ENCODE measurements around the gene MTURN.
"Not testable (repeated sequence)": the region's sequence is repeated elsewhere in the genome, so short reads cannot be mapped to it uniquely, and the experiment has no call there.

MTURN gene

DNA sequence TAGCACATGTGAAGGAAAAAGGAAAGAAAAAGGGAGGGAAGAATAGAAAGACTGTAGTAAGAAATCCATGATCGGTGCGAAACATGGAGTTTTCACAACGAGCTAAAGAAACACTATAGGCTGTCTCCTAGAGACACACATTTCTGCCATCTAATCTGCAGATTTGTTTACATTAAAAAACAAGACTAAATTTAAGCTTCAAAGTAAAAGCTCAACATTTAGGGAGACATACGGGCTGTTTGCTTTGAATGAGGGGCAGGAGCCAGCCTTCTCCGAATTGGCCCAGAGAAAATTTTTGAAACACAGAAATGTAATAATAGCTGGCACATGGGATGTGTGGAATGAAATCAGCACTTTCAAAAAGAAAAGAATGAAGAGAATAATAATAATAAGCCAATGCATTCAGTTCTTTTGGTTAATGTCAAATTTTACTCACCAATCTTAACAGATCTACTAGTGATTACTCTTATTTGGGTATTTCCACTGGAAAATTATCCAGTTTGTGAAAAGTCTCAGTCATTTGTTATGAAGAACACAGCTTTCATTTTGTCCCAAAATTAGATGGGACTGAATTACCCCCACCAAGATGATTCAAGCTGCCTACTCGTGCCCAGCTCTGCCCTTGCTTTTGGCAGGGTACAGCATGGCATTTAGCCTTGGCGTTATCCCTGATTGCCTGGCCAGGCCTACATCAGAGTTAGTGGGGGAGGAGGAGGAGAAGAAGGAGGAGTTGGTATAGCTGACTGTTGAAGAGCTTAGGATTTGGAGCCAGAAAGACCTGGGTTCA is 47.1 kb downstream of the MTURN start:
- DNase-seq: no peak

GRCh38 chr7:30182814-30183213 is 48.0 kb downstream of the MTURN start:
- DNase-seq: no peak

GRCh38 chr7:30183749-30184369 is 49.1 kb downstream of the MTURN start:
- no peak for DNase-seq

GRCh38 chr7:30184791-30185487 is 50.2 kb downstream of the MTURN start:
- DNase-seq: no peak

DNA sequence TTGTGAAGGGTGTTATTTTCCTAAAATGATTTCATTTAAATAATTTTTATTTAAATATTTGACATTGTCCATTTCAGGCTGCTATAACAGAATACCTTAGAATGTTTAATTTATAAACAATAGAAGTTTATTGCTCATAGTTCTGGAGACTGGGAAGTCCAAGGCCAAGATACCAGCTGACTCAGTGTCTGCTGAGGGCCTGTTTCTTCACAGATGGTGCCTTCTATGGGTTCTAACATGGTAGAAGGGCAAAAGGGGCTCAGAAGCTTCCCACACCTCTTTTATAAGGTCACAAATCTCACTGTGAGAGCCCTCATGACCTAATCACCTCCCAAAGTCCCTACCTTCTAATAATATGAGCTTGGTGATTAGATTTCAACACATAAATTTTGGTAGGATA is 50.7 kb downstream of the MTURN start:
- no peak for DNase-seq

DNA sequence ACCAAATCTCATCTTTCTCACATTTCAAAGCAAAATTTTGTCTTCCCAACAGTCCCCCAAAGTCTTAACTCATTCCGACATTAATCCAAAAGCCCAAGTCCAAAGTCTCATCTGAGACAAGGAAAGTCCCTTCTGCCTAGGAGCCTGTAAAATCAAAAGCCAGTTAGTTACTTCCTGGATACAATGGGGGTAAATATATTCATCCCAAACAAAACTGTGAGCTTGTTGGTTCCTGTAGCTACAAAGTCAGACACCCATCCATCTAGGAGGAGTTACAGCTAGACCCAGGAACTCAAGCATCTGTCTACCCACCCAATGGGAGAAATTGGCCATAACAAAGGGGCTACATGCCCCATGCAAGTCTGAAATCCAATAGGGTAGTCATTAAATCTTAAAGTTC is 51.9 kb downstream of the MTURN start:
- no peak for DNase-seq

DNA sequence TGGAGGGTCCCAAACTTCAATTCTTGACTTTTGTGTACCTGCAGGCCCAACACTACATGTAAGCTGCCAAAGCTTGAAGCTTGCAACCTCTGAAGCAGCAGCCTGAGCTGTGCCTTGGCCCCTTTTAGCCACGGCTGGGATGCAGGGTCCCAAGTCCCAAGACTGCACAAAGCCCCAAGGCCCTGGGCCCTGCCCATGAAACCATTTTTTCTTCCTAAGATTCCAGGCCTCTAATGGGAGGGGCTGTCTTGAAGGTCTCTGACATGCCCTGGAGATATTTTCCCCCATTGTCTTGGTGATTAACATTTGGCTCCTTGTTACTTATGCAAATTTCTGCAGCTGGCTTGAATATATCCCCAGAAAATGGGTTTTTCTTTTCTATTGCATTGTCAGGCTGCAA is 52.7 kb downstream of the MTURN start:
- no peak for DNase-seq

DNA sequence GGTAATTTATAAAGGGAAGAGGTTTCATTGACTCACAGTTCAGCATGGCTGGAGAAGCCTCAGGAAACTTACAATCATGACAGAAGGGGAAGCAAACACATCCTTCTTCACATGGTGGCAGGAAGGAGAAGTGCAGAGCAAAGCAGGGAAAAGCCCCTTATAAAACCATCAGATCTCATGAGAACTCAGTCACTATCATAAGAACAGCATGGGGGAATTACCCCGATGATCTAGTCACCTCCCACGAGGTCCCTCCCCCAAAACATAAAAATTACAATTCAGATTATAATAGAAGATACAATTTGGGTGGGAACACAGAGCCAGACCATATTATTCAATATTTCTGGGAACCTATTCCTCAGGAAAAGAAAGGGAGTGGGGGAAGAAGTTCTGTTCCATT is 53.6 kb downstream of the MTURN start:
- DNase-seq: not testable (repeated sequence)

DNA sequence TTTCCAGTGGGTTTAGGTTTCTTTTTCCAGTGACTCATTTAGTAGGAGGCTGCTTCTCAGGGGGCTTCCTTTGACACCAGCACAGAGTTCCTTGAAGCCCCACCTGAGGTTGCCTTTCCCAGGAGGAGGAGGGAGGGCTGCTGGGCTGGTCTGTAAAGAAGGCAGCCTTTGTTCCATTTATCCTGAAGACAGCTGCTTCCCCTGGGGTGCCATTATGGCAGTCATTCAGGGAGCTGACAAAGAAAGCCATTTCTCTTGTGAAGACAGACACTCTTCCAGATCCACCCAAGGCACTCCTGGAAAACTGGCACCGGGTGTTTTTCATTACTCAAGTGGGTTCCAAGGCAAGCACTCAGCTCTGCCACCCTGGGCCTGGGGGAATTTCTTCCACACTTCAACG is 54.0 kb downstream of the MTURN start:
- DNase-seq: no peak

- no peak for DNase-seq
Observed at GRCh38 chr7:30191809-30192208, 57.0 kb downstream of the MTURN start.

GRCh38 chr7:30193336-30193943 is 58.7 kb downstream of the MTURN start:
- DNase-seq: no peak

DNA sequence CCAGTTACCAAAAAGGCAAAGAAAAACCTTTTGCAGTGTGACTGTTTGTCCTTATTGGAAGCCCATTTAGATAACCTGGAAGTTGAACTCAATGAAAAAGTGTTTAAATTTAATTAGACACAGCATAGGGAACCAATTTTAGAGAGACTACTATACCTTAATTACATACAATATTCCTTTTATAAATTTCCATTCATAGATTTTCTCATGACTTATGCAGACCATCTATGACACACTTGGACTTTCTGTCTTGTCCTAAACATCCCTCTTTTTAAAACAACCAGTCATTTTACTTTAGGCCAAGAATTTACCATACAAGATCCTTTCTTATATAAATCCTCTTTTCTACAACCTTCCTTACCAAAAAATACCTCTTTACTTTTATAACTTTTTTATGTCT is 61.6 kb downstream of the MTURN start:
- no peak for DNase-seq

GRCh38 chr7:30197438-30197837 is 62.7 kb downstream of the MTURN start:
- no peak for DNase-seq

GRCh38 chr7:30199271-30199670 is 64.5 kb downstream of the MTURN start:
- DNase-seq: no peak

- no peak for DNase-seq
Observed at GRCh38 chr7:30200591-30200990, 65.8 kb downstream of the MTURN start.

DNA sequence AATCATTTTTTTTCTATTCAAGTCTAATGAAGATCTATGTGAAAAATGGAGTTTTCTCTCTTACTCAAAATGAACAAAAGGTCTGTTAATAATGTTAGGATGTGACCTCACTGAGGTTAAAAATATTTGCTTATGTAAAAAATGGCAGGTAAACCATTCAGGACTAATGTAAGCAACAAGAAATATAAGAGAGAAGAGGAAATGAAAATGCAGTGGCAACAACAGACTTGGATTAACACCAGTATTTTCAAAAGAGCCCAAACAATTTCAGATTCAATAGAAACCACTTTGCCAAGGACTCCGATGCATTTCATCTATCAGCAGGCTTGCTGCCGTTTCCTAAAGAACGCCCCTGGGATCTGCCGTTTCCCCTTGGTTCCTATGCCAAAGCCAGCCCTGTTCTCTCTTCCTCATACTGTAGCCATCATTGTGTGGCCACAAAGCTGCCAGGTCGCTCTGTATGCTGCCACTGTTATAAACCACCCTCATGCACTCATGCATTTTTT is 66.4 kb downstream of the MTURN start:
- DNase-seq: no peak

DNA sequence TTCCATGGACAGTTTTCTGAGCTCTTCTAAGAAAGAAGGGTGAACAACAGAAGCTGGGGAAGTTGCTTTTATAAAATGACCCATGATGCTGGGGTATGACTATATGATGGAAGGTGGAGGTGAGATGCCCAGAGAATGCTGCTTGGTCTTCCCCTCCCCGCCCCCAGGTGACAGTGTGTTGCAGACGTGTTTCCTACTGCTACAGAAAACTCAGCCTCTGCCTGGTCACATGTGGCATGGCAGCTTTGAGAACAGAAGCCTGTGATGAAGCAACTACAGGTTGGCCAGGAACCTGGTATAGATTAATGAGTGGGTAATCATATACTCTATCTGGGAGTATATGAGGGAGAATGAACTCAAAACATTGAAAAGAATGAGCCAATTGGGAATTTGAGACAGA is 67.1 kb downstream of the MTURN start:
- no peak for DNase-seq

DNA sequence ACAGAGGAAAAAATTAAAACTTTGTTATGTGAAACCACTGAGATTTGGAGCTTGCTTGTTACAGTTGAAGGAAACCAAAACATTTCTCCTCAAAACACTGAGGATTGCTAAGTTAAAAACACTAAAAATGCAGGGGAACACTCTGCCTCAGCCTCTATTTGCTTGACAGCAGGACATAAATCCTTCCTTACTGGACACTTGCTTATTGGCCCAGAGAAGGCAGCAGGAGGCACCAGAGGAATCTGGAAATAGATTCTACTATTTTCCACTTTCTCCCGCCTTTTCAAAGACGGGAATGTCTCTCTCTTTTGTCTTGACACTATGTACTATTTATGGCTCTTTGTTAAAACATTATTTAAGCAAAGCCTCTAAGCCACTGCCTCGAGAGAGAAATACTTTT is 67.9 kb downstream of the MTURN start:
- no peak for DNase-seq

DNA sequence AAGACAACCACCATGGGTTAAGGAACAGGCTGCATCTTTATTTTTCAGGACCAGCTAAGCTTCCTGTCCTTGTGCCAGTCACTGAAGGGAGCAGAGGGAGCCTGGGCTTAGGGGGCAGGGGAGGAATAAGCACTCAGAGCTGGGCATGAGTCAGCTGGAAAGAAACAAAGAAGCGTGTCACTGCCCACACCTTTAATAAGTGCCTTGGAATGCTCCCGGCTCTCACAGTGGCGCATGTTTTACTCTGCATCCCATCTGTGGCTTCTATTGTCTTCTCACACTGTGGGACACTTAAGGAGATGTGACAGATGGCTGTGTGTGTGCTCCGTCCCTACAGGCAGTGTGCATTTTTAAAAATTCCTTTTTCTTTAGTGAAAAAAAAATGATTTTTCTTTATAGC is 71.7 kb downstream of the MTURN start:
- DNase-seq: no peak

GRCh38 chr7:30206942-30207341 is 72.2 kb downstream of the MTURN start:
- DNase-seq: no peak

- no peak for DNase-seq
Observed at GRCh38 chr7:30207376-30207775, 72.6 kb downstream of the MTURN start.

GRCh38 chr7:30209951-30210350 is 75.2 kb downstream of the MTURN start:
- no peak for DNase-seq

Data from GF-D8 (cell line).